GM18858 (cell line): ENCODE measurements around the gene SYMPK.
A peak's percentile ranks its signal among the peaks of the same experiment; 100 is the strongest.

Experiments
- ATAC-seq: cut with Tn5 transposase; IDR thresholded peaks from one replicate; pipeline ENCODE4 v1.9.1; 2021; ENCODE audit not compliant: unreplicated experiment

SYMPK gene

DNA sequence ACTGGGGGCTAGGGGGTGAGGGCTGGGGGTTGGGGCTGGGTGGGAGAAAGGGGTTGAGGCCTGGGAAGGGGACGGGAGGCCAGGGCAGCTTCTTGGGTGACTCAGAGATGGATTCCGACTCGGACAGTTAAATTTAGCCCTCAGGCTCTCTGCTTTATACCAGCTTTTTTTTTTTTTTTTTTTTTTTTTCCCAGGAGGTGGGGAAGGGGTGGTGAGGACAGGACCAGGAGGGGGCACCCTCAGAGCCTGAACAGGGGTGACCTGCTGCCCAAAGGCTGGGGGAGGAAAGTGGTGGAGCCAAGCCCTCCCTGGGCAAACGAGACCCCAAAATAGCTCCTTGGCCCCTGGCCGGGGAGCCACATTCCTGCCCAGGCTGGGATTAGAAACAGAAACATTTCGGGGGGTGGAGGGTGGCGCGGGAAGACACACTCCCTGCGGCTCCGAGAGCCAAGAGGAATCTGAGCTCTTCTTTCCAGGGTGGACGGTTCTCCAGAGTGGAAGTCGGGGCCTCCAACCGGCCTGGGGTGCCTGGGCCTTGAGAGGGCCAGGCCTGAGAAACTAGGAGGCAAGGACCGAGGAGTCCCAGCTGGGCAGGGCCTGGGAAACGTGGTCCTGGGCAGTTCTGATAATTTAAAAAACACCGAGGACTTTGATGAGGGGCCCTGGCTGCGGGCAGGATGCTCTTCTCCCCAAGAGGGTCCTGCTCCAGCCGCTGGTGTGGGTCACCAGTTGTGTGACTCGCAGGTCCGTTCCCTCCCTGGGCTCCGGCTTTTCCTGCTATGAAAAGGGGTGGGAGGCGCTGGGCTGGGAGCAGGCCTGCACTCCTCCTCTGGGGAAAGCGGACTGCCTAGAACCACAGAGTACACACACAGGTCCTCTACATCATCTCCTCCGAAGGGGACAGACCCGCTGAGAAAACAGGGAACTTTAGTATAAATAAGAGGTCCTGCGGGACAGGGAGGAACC is 79.8 kb downstream of the SYMPK start:
- ATAC-seq: no peak

DNA sequence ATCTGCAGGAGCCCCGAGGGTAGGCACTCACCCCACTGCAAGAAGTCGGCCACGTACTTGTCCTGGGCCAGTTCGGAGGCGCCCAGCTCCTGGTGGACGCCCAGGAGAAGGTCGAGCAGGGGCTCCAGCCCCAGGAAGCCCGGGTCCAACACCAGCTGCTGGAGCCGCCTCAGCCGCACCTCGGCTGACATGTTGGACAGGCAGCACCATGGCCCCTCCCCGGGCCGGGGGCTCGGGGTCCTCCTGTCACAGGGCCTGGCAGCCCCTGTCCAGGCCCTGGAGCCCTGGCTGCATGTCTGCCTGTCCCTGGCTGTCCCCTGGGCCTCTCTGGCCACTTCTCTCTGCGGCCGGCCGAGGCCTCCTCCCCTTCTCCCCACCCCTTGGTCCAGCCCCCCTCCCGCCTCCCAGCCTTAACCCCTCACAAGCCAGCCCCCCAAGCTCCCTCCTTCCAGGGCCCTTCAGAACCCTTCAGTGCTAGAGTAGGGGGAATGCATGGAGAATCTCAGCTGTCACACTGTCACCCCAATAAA is 80.7 kb downstream of the SYMPK start, which contains the start of gene DMPK:
DMPK (minus strand) TSS at position 329 of the 530 bp plus-strand sequence; CDS start at position 191, 138 bp downstream.
- no peak for ATAC-seq

DNA sequence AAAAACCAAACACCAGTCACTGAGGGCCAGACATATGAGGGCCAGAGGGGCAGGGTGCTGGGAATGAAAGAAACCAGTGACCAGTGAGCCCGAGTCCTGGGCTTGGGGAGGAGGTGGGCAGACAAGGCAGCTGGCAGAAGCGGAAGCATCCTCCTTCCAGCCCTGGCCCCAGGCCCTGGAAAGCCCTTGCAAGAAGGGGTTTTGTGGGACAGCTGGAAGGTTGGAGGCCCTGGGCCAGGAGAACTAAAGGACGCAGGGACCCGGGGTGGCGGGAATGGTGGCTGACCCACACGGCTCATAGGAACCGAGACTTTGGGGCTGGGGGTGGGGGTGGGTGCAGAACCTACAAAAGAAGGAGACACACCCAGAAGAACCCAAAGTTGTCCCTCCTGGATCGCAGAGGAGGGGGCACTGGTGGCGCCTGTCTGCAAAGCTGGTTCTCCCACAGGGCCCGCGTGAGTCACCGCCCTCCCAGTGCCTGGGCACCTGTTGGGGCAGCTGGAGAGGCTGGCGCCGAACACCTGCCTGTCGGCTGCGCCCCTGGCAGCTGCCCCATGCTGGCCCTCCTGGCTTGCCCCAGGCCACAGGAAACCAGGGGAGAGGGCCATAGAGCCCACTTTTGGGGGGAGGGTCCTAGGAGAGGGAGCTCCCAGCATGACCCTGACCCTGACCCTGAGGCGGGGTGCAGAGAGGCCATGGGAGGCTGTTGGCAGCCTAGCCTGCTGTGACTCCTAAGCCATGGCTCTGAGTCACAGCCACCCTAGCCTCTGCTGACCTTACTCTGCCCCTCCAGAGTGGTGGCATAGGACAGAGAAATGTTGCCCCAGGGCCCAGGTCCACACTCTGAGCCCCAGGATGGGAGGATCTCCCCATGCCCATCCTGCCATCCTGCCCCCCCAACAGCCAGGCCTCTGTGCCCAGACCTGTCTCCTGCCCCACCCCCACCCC is 81.5 kb downstream of the SYMPK start:
- no peak for ATAC-seq

DNA sequence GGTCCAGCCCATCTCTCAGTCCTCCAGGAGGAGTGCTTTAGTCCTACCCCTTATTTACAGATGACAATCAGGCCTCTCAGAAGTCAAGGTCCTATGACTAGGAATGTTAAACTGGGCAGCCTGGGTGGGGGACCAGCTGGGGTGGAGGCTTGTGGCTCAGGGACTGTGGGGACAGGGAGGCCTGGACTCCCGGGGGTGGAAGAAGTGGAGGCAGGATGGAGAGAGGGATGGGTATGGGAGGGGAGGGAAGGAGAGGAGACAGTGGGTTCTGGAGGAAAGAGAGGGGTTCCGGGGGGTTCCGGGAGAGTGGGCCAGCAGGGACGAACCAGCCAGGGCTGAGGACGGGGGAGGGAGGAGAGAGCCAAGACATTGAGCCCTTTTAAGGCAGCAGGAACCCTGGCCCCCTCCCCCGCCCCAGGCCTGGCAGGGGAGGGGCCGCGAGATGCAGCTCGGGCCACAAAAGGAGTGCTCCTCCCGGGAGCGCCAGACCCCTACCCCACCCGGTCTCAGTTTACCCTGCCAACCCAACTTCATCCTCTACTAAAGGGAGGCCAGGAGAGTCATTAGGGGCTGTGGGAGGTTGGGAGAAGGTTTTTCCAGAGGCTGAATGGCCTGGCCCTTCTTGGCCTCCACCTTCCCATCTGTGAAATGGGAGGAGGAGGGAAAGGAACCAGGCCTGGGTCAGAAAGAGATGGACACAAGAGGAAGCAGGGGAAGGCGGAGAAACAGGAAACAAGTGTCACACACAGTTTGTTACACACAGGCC is 82.3 kb downstream of the SYMPK start:
- ATAC-seq: no peak

DNA sequence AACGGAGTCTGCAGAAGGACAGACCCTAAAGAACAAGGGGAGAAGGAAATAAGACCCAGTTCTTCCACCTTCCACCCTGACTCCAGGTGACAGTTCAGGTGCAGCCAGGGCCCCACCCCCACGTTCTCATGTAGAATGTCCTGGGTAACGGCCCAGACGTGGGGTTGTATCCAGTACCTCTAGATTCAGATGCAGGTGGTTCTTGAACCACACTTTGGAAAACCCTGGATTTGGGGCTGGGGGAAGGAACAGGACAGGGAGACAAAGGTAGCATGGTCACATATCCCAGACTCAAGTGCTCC is 82.8 kb downstream of the SYMPK start:
- no peak for ATAC-seq

DNA sequence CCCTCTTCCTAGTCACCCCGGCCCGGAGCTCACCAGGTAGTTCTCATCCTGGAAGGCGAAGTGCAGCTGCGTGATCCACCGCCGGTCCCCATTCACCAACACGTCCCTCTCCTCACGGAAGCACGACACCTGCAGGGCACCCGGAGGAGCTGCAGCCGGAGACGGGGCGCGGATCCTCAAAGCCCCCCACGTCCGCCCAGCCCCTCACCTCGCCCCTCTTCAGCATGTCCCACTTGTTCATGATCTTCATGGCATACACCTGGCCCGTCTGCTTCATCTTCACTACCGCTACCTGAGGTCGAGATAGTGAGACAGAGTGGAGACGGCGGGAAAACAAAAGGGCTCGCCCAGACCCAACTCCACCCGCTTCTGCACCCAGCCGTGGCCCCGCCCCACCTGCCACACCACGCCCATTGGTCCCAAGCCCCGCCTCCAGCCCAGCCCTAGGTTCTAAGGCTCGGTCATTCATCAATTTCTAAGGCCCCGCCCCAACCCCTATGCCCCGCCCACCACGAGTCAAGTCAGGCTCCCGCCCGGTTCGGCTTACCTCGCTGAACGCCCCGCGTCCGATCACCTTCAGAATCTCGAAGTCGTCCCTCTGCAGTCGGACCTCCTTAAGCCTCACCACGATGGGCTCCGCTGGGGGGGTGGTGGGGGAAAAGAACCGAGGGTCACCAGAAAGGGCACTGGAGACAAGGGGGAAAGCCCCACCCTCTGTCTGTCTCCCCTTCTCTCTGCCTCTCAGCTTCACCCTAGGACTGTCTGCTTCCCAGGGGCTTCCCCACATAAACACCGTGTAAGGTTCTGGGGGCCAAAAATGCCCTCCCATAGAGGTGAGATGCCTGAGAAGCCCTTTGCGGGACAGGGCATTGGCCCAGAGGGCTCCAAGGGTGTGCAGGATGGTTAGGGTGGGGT is 83.5 kb downstream of the SYMPK start:
- no peak for ATAC-seq

DNA sequence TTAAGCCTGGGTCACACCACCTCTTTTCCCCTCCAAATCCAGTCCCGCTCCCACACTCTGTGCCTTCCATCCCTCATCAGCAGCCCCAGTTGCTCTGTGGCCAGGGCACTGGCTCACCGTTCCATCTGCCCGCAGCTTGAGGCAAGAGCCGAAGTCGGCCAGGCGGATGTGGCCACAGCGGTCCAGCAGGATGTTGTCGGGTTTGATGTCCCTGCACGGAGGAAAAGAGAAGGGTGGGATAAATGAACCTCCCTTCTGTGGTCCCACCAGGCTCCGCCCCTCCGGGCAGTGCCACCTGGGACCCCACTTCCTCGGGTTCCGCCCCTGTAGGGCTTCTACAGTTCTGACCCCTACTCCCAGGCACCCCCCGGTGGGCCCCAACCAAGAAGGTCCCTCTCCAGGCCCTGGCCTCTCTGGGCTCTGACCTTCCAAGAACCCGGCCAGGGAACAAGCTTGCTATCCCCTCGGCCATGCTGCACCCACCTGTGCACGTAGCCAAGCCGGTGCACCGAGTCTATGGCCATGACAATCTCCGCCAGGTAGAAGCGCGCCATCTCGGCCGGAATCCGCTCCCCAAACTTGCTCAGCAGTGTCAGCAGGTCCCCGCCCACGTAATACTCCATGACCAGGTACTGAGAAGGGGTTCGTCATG is 84.8 kb downstream of the SYMPK start:
- no peak for ATAC-seq

DNA sequence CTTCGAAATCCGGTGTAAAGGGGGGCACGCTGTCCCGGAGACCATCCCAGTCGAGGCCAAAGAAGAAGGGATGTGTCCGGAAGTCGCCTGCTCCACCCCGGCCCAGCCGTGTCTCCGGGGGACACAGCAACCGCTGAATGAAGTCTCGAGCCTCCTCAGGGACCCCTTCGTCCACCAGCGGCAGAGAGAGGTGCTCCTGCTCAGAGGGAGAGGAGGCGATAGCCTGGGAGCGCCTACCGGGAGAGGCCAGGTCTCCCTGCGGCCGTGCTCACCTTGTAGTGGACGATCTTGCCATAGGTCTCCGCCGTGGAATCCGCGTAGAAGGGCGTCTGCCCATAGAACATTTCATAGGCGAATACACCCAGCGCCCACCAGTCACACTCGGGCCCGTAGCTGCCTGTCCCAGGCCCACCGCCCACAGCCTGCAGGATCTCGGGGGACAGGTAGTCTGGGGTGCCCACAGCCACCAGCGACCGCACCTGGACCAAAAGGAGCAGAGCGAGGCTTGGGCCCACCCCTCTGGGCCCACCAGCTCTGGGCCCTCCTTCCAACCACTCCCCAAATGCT is 85.5 kb downstream of the SYMPK start:
- no peak for ATAC-seq

DNA sequence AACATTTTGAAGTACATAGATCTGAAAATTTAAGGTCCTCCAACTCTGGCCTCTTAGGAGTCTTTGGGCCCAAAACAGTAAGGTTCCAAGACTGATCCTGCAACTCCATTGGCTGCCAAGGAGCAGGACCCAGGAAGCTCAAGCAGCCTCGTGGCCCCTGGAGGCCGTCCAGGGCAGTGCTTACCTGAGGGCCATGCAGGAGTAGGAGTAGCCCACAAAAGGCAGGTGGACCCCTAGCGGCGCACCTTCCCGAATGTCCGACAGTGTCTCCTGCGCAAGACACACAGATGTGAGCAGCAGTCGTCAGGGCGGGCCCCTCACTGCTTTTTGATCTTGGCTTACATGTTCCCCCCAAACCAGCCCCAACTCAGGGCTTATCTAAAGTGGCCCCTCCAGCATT is 88.2 kb downstream of the SYMPK start:
- ATAC-seq: no peak

DNA sequence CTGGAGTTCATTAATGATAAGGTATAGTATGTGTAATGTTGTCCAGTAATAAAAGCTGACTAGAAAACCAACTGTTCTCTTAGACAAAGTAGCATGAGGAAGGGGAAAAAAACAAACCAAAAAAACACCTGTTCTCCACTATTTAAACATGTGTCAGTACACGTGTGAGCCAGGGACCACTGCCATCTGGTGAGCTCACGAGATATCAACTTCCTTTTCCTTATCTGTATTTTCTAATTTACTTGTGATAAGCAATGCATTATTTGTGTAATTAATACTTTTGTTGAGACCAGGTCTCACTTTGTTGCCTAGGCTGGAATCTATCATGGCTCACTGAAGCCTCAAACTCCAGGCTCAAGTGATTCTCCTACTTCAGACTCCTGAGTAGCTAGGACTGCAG is 89.6 kb downstream of the SYMPK start:
- no peak for ATAC-seq

DNA sequence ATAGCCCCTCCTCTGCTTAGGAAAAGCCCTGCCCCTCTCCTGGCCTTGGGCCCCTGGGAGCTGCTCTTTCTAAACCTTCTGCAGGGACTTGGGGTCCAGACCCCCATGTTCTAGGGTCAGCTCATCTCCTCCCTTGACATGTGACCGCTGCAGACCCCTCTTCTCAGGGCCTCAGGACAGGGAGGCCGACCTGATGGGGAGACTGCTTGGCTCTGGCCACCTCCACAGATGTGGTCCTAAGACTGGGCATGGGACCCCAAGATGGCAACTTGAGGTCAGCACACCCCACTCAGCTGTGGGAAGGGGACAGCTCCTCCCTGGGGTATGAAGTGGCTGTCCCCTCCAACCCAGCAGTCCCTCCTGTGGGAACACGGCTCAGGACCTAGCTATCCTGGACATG is 90.0 kb downstream of the SYMPK start:
- ATAC-seq: no peak

DNA sequence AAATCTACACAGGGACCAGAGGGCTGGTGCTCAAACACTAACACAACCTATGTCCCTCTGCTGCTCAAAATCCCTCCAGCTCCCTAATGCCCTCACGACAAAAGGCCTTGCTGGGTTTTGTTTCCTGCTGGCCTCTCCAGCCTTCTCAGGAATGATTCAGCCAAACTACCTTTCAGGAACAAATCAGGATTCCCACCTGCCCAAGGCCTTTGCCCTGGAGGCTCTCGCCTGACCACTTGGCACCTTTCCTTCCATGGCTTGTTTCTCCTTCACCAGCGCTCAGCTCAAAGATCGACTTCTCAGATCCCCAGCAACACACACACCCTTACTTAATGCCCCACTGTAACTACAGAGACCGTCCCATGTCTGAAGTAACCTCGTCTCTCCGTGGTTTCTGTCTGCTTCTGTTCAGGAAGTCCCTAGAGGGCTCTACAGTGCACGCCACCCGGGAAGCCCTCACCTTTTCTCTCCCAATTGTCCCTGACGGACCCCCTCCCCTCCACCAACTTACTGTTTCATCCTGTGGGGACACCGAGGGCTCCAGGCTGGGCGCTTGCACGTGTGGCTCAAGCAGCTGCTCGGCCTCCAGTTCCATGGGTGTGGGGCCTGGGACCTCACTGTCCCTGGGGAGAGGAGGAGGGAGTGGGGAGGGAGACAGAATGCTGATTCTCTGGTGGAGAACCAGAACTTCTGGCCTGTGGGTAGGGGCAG is 90.7 kb downstream of the SYMPK start:
- no peak for ATAC-seq

DNA sequence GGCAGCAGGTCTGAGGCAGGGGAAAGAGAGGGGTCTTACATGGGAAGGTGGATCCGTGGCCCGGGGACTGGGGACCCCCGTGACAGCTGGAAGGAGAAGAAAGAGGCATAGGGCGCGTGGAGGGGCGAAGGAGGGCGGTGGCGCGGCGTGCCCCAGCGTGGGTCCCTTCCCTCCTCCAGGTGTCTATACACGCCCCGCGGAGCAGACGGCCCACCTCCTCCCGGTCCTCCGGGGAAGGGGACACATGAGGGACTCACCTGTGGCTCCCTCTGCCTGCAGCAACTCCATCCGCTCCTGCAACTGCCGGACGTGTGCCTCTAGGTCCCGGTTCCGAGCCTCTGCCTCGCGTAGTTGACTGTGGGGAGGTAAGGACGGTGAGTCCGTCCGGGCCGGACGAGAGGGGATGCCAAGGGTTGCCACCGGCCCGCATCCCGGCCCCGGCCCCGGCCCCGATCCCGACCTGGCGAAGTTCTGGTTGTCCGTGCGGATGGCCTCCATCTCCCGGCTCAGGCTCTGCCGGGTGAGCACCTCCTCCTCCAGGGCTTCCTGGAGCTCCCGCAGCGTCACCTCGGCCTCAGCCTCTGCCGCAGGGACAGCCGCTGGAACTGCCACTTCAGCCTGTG is 91.5 kb downstream of the SYMPK start:
- ATAC-seq: no peak

DNA sequence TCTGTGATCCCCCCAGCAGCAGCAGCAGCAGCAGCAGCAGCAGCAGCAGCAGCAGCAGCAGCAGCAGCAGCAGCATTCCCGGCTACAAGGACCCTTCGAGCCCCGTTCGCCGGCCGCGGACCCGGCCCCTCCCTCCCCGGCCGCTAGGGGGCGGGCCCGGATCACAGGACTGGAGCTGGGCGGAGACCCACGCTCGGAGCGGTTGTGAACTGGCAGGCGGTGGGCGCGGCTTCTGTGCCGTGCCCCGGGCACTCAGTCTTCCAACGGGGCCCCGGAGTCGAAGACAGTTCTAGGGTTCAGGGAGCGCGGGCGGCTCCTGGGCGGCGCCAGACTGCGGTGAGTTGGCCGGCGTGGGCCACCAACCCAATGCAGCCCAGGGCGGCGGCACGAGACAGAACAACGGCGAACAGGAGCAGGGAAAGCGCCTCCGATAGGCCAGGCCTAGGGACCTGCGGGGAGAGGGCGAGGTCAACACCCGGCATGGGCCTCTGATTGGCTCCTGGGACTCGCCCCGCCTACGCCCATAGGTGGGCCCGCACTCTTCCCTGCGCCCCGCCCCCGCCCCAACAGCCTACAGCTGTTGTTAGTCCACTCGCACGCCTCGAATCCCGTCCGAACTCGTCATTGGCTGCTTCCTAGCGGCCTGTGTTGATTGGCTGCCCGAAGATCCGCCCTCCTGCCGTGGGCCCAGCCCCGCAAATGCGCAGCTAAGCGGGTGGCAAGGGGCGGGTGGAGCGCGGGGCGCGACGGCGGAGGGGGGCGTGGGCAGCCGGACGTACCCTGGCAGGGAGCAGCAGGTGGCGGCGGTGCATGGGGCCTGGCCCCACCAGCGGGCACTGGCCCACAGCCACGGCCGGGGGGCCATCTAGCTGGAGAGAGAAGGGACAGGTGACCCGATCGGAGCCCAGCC is 92.5 kb downstream of the SYMPK start:
- ATAC-seq: peak; percentile 29

DNA sequence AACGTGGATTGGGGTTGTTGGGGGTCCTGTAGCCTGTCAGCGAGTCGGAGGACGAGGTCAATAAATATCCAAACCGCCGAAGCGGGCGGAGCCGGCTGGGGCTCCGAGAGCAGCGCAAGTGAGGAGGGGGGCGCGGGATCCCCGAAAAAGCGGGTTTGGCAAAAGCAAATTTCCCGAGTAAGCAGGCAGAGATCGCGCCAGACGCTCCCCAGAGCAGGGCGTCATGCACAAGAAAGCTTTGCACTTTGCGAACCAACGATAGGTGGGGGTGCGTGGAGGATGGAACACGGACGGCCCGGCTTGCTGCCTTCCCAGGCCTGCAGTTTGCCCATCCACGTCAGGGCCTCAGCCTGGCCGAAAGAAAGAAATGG is 93.1 kb downstream of the SYMPK start:
- ATAC-seq: no peak

DNA sequence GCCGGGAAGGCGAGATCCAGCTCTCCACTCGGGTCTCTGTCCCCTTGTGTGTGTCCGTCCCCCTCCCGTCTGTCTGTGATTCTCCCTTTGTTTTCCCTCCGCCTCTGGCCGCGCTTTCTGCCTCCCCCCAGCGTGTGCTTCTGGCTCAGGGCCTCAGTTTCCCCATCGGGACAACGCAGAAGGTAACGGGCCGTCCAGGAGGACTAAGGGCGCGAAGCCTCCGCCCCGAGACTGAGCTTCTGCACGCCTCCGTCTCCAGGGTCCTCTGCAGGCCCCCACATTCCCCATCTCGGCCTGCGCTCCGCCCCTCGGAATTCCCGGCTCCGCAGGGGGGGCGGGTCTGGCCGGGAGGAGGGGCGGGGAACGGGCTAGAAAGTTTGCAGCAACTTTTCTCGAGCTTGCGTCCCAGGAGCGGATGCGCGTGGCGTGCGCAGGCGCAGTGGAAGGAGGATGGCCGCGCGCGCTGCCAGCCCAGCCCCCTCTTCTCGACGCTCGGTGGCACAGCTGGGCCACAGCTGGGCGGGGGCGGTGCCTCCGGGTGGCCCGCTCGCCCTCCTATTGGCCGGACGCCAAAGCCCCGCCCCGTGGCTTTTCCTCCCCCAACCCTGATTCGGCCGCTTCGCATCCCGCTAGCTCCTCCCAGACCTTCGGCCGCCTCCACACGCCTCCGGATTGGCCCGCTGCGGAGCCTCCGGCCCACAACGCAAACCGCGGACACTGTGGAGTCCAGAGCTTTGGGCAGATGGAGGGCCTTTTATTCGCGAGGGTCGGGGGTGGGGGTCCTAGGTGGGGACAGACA is 93.8 kb downstream of the SYMPK start, which contains the start of gene SIX5:
SIX5 (minus strand) TSS at position 269 of the 799 bp plus-strand sequence. CDS start 408 bp downstream, outside the sequence.
- peak; percentile 34 for ATAC-seq
